GM12875 (cell line): ENCODE results near the gene SLC35F2.
A peak's percentile ranks its signal among the peaks of the same experiment; 100 is the strongest.

Experiments
- H3K4me3 ChIP-seq: one replicate; pipeline ENCODE4 v1.5.1; 2011; ENCODE audit warnings: low read depth, low read length, control low read depth
- CTCF ChIP-seq: IDR thresholded peaks from 2 replicates; pipeline ENCODE4 v1.5.1; 2011; ENCODE audit warnings: low read depth, mild to moderate bottlenecking, control low read depth, inconsistent platforms, low read length, moderate library complexity, borderline replicate concordance; ENCODE audit not compliant: insufficient read depth

SLC35F2 gene

GRCh38 chr11:107804211-107804610, 54.4 kb downstream of the SLC35F2 start:
- no peak overlapping the region for H3K4me3 ChIP-seq
- no peak for TF ChIP-seq CTCF

- no peak for TF ChIP-seq CTCF
Measured at GRCh38 chr11:107801641-107802040, 56.9 kb downstream of the SLC35F2 start.

GRCh38 chr11:107799218-107799859, 59.2 kb downstream of the SLC35F2 start:
- no peak overlapping the region for H3K4me3 ChIP-seq
- TF ChIP-seq CTCF, result peak; percentile 87

More at GRCh38 chr11:107801641-107802040, 56.9 kb downstream of the SLC35F2 start:
- no peak overlapping the region for H3K4me3 ChIP-seq

- H3K4me3 ChIP-seq, result no peak overlapping the region
- TF ChIP-seq CTCF, result no peak
Measured at GRCh38 chr11:107792049-107792443, 66.5 kb downstream of the SLC35F2 start.

GRCh38 chr11:107791343-107792048, 67.1 kb downstream of the SLC35F2 start:
- H3K4me3 ChIP-seq, result no peak overlapping the region
- no peak for TF ChIP-seq CTCF

GRCh38 chr11:107789767-107790166, 68.8 kb downstream of the SLC35F2 start:
- no peak overlapping the region for H3K4me3 ChIP-seq
- no peak for TF ChIP-seq CTCF

- no peak overlapping the region for H3K4me3 ChIP-seq
- TF ChIP-seq CTCF, result no peak
Measured at GRCh38 chr11:107787733-107788132, 70.9 kb downstream of the SLC35F2 start.
